Smooth muscle cell (in vitro differentiated cells): ENCODE results near the gene SLX4IP. TPM values are rescaled to one million over a fixed set of nuclear protein-coding genes. Genes with fewer than 3 reads are reported as not detected.
A peak's percentile ranks its signal among the peaks of the same experiment; 100 is the strongest.

ENCODE experiments used
- DNase-seq: peaks from one replicate; lab custom pipeline; 2025; ENCODE audit not compliant: unreplicated experiment; lab: John Stamatoyannopoulos, UW
- H2AFZ ChIP-seq: fragments of 200-600 bp; sonication (generic); 2 replicates; pipeline ENCODE4 v1.6.0; 2016; ENCODE audit warnings: antibody characterized with exemption, low read depth, mild to moderate bottlenecking
- H3F3A ChIP-seq: fragments of 200-600 bp; sonication (generic); 2 replicates; pipeline ENCODE4 v1.6.0; 2017; ENCODE audit warnings: antibody characterized with exemption, low read depth
- H3K27ac ChIP-seq: fragments of 200-600 bp; sonication (generic); 2 replicates; pipeline ENCODE4 v1.5.1; 2016; ENCODE audit warnings: low read depth, mild to moderate bottlenecking
- H3K27me3 ChIP-seq: fragments of 200-600 bp; sonication (generic); 2 replicates; pipeline ENCODE4 v1.6.1; 2016; ENCODE audit warnings: low read depth, mild to moderate bottlenecking
- H3K36me3 ChIP-seq: fragments of 200-600 bp; sonication (generic); 2 replicates; pipeline ENCODE4 v1.5.1; 2016; ENCODE audit warnings: low read depth
- H3K4me1 ChIP-seq: fragments of 200-600 bp; sonication (generic); 2 replicates; pipeline ENCODE4 v1.5.1; 2016; ENCODE audit warnings: low read depth
- H3K4me2 ChIP-seq: fragments of 200-600 bp; sonication (generic); 2 replicates; pipeline ENCODE4 v1.6.0; 2016; ENCODE audit warnings: mild to moderate bottlenecking
- H3K4me3 ChIP-seq: fragments of 200-600 bp; sonication (generic); 2 replicates; pipeline ENCODE4 v1.5.1; 2016; ENCODE audit warnings: mild to moderate bottlenecking
- H3K79me2 ChIP-seq: fragments of 200-600 bp; sonication (generic); 2 replicates; pipeline ENCODE4 v1.6.0; 2016; ENCODE audit warnings: low read depth, mild to moderate bottlenecking
- H3K9ac ChIP-seq: fragments of 200-600 bp; sonication (generic); 2 replicates; pipeline ENCODE4 v1.6.0; 2016; ENCODE audit warnings: low read depth
- H3K9me3 ChIP-seq: fragments of 200-600 bp; sonication (generic); replicated peaks from 2 replicates; pipeline ENCODE4 v1.5.1; 2016; ENCODE audit warnings: low read depth
- H4K20me1 ChIP-seq: fragments of 200-600 bp; sonication (generic); 2 replicates; pipeline ENCODE4 v1.6.0; 2016; ENCODE audit warnings: low read depth
- WGBS: methylation state at CpG from one replicate; pipeline ENCODE4 v1.1.7; 2016; ENCODE audit warnings: low lambda C conversion rate; 5-methylcytosine and 5-hydroxymethylcytosine counted together
- polyA plus RNA-seq: library from polyadenylated mRNA; unstranded; fragments of >200 nt; fragmentation: Nextera tagmentation; extraction: Ambion mirVana; gene quantifications from 2 replicates; pipeline ENCODE4 v1.2.1, GENCODE V29; 2016
- total RNA-seq: library from RNA; depleted of rRNA; stranded (reverse); fragments of >200 nt; gene quantifications from 2 replicates; pipeline ENCODE4 v1.2.3, GENCODE V29; 2014
- TF ChIP-seq, protein P1 (sequence below): fragments of 200-600 bp; sonication (generic); IDR thresholded peaks from 2 replicates; pipeline ENCODE4 v1.5.1; 2017; ENCODE audit warnings: borderline replicate concordance, mild to moderate bottlenecking, antibody characterized with exemption; ENCODE audit not compliant: insufficient read depth, poor library complexity, severe bottlenecking

Gene SLX4IP
- total and polyA plus RNA-seq, 2 experiments from 2014 or later: 1.2 to 6.2 TPM

DNA sequence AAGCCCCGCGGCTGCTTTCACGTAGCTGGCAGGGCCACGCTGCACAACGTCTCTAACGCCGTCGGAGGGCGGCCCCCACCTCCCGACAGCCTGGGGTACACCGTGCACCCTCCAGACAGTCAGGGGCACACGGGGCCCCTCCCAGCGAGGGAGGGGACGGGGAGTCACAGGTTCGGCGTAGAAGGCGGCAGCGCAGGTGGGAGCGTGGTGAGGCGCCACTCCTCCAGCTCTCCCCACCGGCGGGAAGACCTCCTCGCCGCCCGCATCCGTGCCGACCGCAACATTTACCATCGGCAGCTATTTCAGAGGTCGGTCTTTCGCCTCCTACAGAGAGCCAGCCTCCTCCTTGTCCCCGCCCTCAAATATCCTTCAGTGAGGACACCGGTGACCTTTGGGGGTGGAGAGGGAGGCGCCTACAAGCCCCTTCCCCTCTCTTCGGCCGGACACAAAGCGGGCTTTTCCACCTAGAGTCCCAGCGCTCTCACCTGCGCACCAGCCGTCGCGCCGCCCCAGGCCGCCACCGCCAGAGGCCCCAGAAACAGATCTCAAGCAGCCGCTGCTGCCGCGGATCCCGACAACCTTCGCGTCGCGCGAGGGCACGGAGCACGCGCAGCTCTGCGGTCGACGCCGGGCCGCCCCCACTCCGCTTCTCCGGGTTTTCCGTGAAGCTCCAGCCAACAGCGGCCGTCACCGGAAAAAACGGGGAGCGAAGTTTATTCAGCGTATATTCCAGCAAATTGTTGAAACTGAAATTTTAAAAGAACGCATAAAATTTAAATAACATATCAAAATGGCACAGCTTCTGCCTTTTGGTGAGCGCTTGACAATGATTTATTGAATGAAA, 1.3 kb upstream of the SLX4IP start, which contains the start of gene MKKS:
Gene MKKS, minus strand, starts transcription at position 600 of the 844 bp plus-strand sequence. CDS start 20,708 bp downstream, outside the sequence.
- under 1% methylated on average over 72 of the region's 73 CpGs for WGBS
- Histone ChIP-seq H3K79me2 (peaks cover 51% of the 10 kb centered on the region), H3K4me2 (peak within 1 kb of the TSS; percentile 86), H3K4me3 (peak within 1 kb of the TSS; percentile 67), H3K36me3 (no peaks in the 10 kb centered on the region), H3K27ac (peak within 1 kb of the TSS; percentile 84), H3K9me3 (no peaks in the 10 kb centered on the region), H3K27me3 (no peaks in the 10 kb centered on the region), H3K4me1 (peaks cover 20% of the 10 kb centered on the region), H2AFZ (peak within 1 kb of the TSS; percentile 97), H4K20me1 (peaks cover 6% of the 10 kb centered on the region), H3F3A (no peaks in the 10 kb centered on the region), H3K9ac (peak within 1 kb of the TSS; percentile 90)
- peak; percentile 68 for DNase-seq
- TF ChIP-seq, protein P1, sequence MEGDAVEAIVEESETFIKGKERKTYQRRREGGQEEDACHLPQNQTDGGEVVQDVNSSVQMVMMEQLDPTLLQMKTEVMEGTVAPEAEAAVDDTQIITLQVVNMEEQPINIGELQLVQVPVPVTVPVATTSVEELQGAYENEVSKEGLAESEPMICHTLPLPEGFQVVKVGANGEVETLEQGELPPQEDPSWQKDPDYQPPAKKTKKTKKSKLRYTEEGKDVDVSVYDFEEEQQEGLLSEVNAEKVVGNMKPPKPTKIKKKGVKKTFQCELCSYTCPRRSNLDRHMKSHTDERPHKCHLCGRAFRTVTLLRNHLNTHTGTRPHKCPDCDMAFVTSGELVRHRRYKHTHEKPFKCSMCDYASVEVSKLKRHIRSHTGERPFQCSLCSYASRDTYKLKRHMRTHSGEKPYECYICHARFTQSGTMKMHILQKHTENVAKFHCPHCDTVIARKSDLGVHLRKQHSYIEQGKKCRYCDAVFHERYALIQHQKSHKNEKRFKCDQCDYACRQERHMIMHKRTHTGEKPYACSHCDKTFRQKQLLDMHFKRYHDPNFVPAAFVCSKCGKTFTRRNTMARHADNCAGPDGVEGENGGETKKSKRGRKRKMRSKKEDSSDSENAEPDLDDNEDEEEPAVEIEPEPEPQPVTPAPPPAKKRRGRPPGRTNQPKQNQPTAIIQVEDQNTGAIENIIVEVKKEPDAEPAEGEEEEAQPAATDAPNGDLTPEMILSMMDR: no peak

DNA sequence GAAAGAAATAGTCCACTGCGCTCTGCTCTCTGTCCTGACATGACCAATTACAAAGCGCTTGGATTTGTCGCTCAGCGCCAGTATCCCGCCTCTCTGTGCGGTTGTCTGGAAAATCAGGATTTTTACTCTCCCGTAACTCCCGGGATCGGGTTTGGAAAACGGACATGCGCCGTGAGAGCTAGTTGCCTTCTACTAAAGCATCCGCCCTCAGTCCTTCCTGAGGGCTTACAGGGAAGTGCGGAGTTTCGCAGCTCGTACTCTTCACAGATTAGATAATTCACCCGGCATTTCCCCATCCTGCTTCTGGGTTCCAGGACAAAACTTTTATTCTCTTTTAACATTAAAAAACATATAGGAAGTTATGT, 656 bp upstream of the SLX4IP start:
- TF ChIP-seq, protein P1: no peak
- H3F3A ChIP-seq: no peaks in the 10 kb centered on the region
- WGBS: 1% methylated on average over 17 of the region's 17 CpGs
- no peaks in the 10 kb centered on the region for H4K20me1 ChIP-seq
- peak overlapping the region; percentile 84 for H3K27ac ChIP-seq
- peak overlapping the region; percentile 90 for H3K9ac ChIP-seq
- H3K4me3 ChIP-seq: peak overlapping the region; percentile 67
- peaks cover 20% of the 10 kb centered on the region for H3K4me1 ChIP-seq
- H2AFZ ChIP-seq: peak overlapping the region; percentile 97
- H3K27me3 ChIP-seq: no peaks in the 10 kb centered on the region
- peak overlapping the region; percentile 86 for H3K4me2 ChIP-seq
- no peaks in the 10 kb centered on the region for H3K9me3 ChIP-seq
- peak; percentile 47 for DNase-seq
- peaks cover 54% of the 10 kb centered on the region for H3K79me2 ChIP-seq
- no peaks in the 10 kb centered on the region for H3K36me3 ChIP-seq

DNA sequence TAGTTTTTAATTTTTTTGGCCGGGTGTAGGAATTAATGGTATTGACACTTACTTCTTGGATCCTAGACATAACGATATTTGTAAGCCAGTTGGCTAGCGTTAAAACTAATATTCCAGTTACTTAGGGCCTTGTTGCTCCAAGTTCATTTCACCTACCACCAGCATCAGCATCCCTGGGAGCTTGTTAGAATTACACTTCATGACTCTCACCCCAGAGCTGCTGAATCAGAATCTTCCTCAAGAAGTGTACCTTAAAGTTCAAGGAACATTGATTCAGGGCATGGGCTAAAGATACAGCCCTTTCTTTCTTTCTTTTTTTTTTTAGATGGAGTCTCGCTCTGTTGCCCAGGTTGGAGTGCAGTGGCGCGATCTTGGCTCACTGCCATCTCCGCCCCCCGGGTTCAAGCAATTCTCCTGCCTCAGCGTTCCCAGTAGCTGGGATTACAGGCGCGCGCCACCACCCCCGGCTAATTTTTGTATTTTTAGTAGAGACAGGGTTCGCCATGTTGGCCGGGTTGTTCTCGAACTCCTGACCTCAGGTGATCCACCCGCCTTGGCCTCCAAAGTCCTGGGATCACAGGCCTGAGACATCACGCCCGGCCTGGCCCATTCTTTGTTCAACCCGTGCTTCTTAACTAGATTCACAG, 1.1 kb downstream of the SLX4IP start:
- Histone ChIP-seq H3K4me1 (peaks cover 20% of the 10 kb centered on the region), H3K9ac (no peak overlapping the region), H3K4me3 (peak overlapping the region; percentile 67), H4K20me1 (no peaks in the 10 kb centered on the region), H3K36me3 (no peaks in the 10 kb centered on the region), H3K9me3 (no peaks in the 10 kb centered on the region), H2AFZ (no peak overlapping the region), H3K4me2 (peak overlapping the region; percentile 86), H3K27me3 (no peaks in the 10 kb centered on the region), H3K27ac (no peak overlapping the region), H3K79me2 (peaks cover 45% of the 10 kb centered on the region), H3F3A (no peaks in the 10 kb centered on the region)
- 96% methylated on average over 19 of the region's 20 CpGs for WGBS
- DNase-seq: no peak
- TF ChIP-seq, protein P1: no peak
